WTC11 (cell line): ENCODE measurements around the gene GPAT2. TPM values are rescaled to one million over a fixed set of nuclear protein-coding genes. Genes with fewer than 3 reads are reported as not detected.
"Not testable (repeated sequence)": the region's sequence is repeated elsewhere in the genome, so short reads cannot be mapped to it uniquely, and the experiment has no call there.

Experiments used
- ATAC-seq: fragments of 200-7000 bp; cut with Tn5 transposase; 2 replicates; pipeline ENCODE4 v1.10.0; 2021; ENCODE audit warnings: mild to moderate bottlenecking, moderate library complexity
- CTCF ChIA-PET: fragments of 300-600 bp; sonication (Branson Sonifier 250); formaldehyde crosslinking; loops from one replicate; lab custom pipeline; 2021; ENCODE audit warnings: antibody characterized with exemption; lab: Charles Lee
- POLR2A ChIA-PET: fragments of 350-600 bp; sonication (Branson Sonifier 250); formaldehyde crosslinking; loops from one replicate; lab custom pipeline; 2021; ENCODE audit warnings: antibody characterized with exemption; lab: Charles Lee
- DNase-seq: peaks from one replicate; pipeline ENCODE4 v3.0.0; 2021; ENCODE audit warnings: low spot score
- H3K27ac Mint-ChIP-seq: 2 replicates; pipeline ENCODE4 v1.8.0; 2021; ENCODE audit warnings: mixed read lengths
- H3K27me3 Mint-ChIP-seq: 2 replicates; pipeline ENCODE4 v1.8.0; 2021; ENCODE audit warnings: low read depth, mild to moderate bottlenecking, moderate library complexity, mixed read lengths
- H3K36me3 Mint-ChIP-seq: 2 replicates; pipeline ENCODE4 v1.8.0; 2021; ENCODE audit warnings: mixed read lengths
- H3K4me1 Mint-ChIP-seq: 2 replicates; pipeline ENCODE4 v1.8.0; 2022; ENCODE audit warnings: mixed read lengths
- H3K4me3 Mint-ChIP-seq: 2 replicates; pipeline ENCODE4 v1.8.0; 2021; ENCODE audit warnings: mild to moderate bottlenecking, moderate library complexity, mixed read lengths
- H3K9me3 Mint-ChIP-seq: 2 replicates; pipeline ENCODE4 v1.8.0; 2021; ENCODE audit warnings: mixed read lengths
- CTCF ChIP-seq: fragments of 200-600 bp; IDR thresholded peaks from 2 replicates; pipeline ENCODE4 v1.8.0; 2022; ENCODE audit warnings: antibody characterized with exemption
- HMGXB4 ChIP-seq: sonication (generic); formaldehyde crosslinking; IDR thresholded peaks from 2 replicates; pipeline ENCODE4 v1.8.1; 2023; ENCODE audit warnings: mild to moderate bottlenecking, moderate library complexity, missing genetic modification reagents
- ZBTB21 ChIP-seq: sonication (generic); formaldehyde crosslinking; IDR thresholded peaks from 2 replicates; pipeline ENCODE4 v1.8.1; 2023; ENCODE audit warnings: mild to moderate bottlenecking, missing genetic modification reagents, borderline replicate concordance
- total RNA-seq: library from RNA; stranded (reverse); gene quantifications from 3 replicates; pipeline ENCODE4 v1.2.3, GENCODE V29; 2021
- TF ChIP-seq, protein P1 (sequence below): sonication (generic); formaldehyde crosslinking; IDR thresholded peaks from 2 replicates; pipeline ENCODE4 v1.8.0; 2022; ENCODE audit warnings: mild to moderate bottlenecking, missing genetic modification reagents

Gene GPAT2
- total RNA-seq, 1 experiment from 2014 or later: 0.20 TPM

- H3K36me3 Mint-ChIP-seq, H3K9me3 Mint-ChIP-seq, H3K4me1 Mint-ChIP-seq: not testable (repeated sequence)
- Mint-ChIP-seq H3K4me3 (peak overlapping the region; percentile 74), H3K27me3 (peaks cover 28% of the 10 kb centered on the region), H3K27ac (0 out of 2 replicates have a peak overlapping the region, but pooled peaks have one; percentile 32)
- ChIA-PET POLR2A (interaction anchor here (0.7 kb wide), 1 partner anchor 146 kb away, joined by 3 read pairs; no protein-coding TSS in a partner anchor), CTCF (interaction anchor here (0.5 to 3.0 kb wide), 31 partner anchors 17 to 815 kb away, joined by 3 to 26 read pairs (median 4); partner anchors contain the start of genes ADRA2B, ASTL, FAHD2A and STARD7)
- ATAC-seq (peak; percentile 49), DNase-seq (peak; percentile 67)
- TF ChIP-seq, protein P1, sequence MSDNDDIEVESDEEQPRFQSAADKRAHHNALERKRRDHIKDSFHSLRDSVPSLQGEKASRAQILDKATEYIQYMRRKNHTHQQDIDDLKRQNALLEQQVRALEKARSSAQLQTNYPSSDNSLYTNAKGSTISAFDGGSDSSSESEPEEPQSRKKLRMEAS (CRISPR knock-in tag): peak; percentile 9; the same call in 1 of the 2 replicates
- TF ChIP-seq CTCF: peak; percentile 88
- TF ChIP-seq HMGXB4: peak; percentile 10; the same call in 1 of the 2 replicates
These were observed 42.0 kb downstream of the GPAT2 start for GRCh38 chr2:95992520-95993272.

DNA sequence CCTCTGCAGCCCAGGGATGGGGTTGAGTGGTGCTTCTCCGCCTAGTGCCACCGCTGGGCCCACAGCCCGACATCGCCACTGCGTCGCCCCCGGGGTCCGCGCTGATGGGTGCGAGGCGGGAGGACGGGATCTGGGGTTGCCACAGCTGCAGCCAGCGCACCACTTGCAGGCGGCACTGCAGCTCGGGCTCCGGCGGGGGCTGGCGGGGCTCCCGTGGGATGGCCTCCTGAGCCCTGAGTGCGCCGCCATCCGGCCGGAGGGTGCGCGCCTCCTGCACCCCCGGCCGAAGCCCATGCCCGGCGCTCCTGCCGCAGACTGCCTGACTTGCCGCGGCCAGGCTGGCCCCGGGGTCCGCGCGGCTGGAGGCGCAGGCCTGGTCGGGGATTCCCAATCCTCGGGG lies 42.6 kb downstream of the GPAT2 start:
- CTCF ChIA-PET: interaction anchor here (0.7 to 3.0 kb wide), 29 partner anchors 17 to 814 kb away, joined by 3 to 26 read pairs (median 4); partner anchors contain the start of genes ADRA2B, ASTL, FAHD2A and STARD7
- Mint-ChIP-seq H3K27me3 (peaks cover 25% of the 10 kb centered on the region), H3K4me3 (peak overlapping the region; percentile 63)
- DNase-seq, H3K4me1 Mint-ChIP-seq, POLR2A ChIA-PET, H3K36me3 Mint-ChIP-seq, H3K27ac Mint-ChIP-seq, H3K9me3 Mint-ChIP-seq: not testable (repeated sequence)
- TF ChIP-seq, protein P1 (CRISPR knock-in tag): peak; percentile 33; the same call in 1 of the 2 replicates
- TF ChIP-seq ZBTB21 (CRISPR knock-in tag): 0 out of 2 replicates have a peak, but pooled peaks have one; percentile 9
- peak; percentile 45; the same call in 1 of the 2 replicates for TF ChIP-seq HMGXB4
- peak; percentile 81 for ATAC-seq

DNA sequence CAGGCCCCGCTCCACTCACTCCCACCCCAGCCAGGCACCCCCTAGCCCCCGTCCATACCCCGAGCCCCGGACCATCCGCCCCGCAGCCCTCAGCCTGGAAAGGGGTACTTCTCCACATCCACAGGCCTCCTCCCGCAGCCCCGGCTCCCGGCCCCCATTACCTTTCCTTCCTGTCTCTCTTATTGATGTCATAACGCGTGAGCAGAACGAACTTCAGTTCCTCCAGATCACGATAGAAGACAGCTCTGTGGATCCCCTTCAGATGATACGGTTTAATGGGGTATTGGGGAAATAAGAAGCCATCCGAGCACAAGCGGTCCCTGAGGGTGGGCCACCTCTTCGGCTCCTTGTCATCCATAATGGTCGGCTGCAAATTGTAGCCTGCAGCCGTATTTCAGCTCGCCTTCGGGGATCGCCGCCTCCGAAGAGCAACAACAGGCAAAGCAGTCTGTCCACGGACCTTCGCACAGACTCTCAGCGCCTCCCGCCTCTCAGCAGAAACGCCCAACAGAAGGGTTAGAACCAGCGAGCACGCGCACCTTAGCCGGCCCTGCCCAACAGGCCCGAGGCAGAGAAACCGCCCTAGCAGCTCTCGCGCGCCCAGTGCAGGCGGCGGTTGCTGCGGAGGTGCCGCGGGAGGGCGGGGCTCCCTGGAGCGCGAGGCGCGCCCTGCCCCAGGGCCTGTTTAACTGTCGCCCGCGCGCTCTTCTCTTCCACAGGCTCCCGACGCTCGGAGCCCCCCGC lies 43.2 kb downstream of the GPAT2 start, which contains the start of gene ANKRD36C:
ANKRD36C (minus strand) TSS at position 474 of the 744 bp plus-strand sequence; CDS start at position 358, 116 bp downstream.
- ATAC-seq: peak; percentile 75
- DNase-seq: peak; percentile 21
- Mint-ChIP-seq H3K27ac (peak within 1 kb of the TSS; percentile 32; the same call in 1 of the 2 replicates), H3K4me3 (peak within 1 kb of the TSS; percentile 94), H3K27me3 (peaks cover 22% of the 10 kb centered on the region)
- H3K9me3 Mint-ChIP-seq, H3K36me3 Mint-ChIP-seq, POLR2A ChIA-PET, H3K4me1 Mint-ChIP-seq: not testable (repeated sequence)
- CTCF ChIA-PET: interaction anchor here (1.2 to 3.0 kb wide), 8 partner anchors 31 to 760 kb away, joined by 3 to 26 read pairs (median 10); partner anchors contain the start of genes ADRA2B, ASTL and FAHD2A
- 0 out of 2 replicates have a peak, but pooled peaks have one; percentile 16 for TF ChIP-seq HMGXB4
- TF ChIP-seq, protein P1 (CRISPR knock-in tag): peak; percentile 50; the same call in 1 of the 2 replicates

DNA sequence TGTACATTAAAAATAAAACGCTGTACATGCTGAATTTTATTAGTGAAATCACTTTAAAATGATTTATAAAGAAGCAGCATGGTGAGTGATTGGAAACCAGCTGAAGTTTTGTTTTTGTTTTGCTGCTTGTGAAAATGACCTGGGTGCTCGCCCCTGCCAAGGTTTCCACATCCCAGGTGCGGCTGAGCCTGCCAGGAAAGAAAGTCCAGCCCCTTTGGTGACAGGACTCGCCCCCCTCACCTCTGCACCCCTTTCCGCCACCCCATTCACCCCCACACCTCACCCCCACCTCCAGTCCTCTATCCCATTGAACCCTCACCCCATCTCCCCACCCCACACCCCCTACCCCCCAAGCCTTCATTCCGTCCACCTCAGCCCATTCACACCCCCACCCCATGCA lies 43.8 kb downstream of the GPAT2 start:
- CTCF ChIA-PET: interaction anchor here (2.1 to 3.0 kb wide), 3 partner anchors 127 to 270 kb away, joined by 7 to 26 read pairs (median 18); partner anchors contain the start of genes ADRA2B and ASTL
- H3K27ac Mint-ChIP-seq, ATAC-seq, H3K4me1 Mint-ChIP-seq, DNase-seq, H3K9me3 Mint-ChIP-seq, H3K36me3 Mint-ChIP-seq, POLR2A ChIA-PET: not testable (repeated sequence)
- Mint-ChIP-seq H3K27me3 (peaks cover 22% of the 10 kb centered on the region), H3K4me3 (peak overlapping the region; percentile 24; the same call in 1 of the 2 replicates)
